ENCODE results near the gene OR4E1.
"Not testable (repeated sequence)": the region's sequence is repeated elsewhere in the genome, so short reads cannot be mapped to it uniquely, and the experiment has no call there.

The OR4E1 gene

GRCh38 chr14:21652209-21652808 lies 21.3 kb downstream of the OR4E1 start:
- DNase-seq (ENCODE audit: low read depth), result no peak

GRCh38 chr14:21647380-21647779 lies 26.2 kb downstream of the OR4E1 start:
- no peak for DNase-seq (ENCODE audit: low read depth)

GRCh38 chr14:21643407-21643806 lies 30.2 kb downstream of the OR4E1 start:
- no peak for DNase-seq (ENCODE audit: low read depth)

DNA sequence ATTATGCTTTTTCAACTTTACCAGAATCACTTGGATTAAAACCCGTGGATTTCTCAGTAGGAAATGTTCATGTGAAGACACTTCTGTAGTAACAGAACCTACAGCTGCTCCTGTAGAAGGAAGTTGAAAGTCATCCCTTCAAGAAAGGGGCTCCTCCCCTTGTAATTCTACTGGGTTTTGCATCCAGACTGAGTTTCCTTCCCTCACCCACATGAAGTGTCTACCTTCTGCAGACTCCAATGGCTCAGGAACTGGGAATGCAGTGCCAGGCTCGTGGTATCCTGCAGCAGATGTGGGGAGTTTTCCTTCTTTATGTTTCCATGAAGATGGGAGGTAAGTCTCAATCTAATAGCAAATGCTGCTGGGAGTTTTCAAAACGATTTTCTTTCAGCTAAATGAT lies 30.9 kb downstream of the OR4E1 start:
- no peak for DNase-seq (ENCODE audit: low read depth)

- no peak for DNase-seq (ENCODE audit: low read depth)
Measured at GRCh38 chr14:21634840-21635239, 38.8 kb downstream of the OR4E1 start, which contains the start of gene OR10G2. OR10G2 (minus strand) TSS chr14:21634940; CDS start chr14:21634842, 98 bp downstream.

DNA sequence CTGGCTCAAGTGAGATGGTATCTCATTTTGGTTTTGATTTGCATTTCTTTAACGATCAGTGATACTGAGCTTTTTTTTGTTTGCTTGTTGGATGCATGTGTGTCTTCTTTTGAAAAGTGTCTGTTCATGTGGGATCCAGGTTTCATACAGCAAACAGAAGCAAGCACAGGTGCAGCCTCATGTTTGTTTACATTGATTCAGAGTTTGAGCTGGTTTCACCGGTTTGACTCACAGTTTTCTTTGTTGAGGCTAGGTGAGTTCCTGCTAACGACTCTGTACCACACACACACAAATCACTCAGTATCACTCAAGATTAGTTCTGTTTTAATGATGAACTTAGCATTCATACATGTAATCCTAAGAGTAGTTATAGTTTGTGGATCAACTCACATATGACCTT lies 42.5 kb downstream of the OR4E1 start:
- DNase-seq (ENCODE audit: low read depth), result no peak

GRCh38 chr14:21630503-21630902 lies 43.1 kb downstream of the OR4E1 start:
- not testable (repeated sequence) for DNase-seq (ENCODE audit: low read depth)

DNA sequence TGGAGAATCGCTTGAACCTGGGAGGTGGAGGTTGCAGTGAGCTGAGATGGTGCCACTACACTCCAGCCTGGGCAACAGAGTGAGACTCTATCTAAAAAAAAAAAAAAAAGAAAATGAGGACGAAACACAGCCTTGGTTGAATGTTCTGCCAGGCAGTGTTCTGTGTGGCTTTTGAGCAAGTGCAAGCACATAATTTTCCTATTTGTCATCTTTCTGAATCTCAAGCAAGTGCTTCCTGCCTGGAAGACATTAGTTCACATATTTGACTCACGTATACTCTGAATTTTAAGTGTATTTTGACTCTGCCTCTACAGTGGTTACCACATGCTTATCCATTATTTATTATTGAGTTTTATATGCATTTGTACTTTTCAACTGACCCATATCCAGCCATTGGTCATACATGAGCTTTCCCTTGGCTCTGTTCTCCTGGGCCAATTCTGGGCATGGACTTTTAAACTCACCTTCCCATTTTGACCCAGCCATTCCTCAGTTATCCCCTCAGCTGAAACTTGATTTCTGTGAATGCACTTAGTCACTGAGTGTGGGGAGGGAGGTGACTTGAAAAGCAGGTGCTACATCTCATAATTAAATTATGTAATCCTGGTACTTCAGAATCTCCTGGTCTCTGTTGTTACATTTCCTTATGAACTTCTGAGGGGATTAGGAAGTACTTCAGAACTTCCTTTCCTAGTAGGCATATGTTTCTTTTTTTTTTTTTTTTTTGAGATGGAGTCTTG lies 47.0 kb downstream of the OR4E1 start:
- DNase-seq (ENCODE audit: low read depth), result no peak
